Muscle layer of colon (tissue), 2 donors: ENCODE data around the gene SLC7A5.

Experiments
- H3K27ac ChIP-seq: one replicate; pipeline ENCODE4 v1.7.0; 2013; ENCODE audit warnings: low read depth, mild to moderate bottlenecking, low read length, moderate library complexity
- H3K27me3 ChIP-seq, 2 donors: one replicate each; pipeline ENCODE4 v1.7.0; 2013; ENCODE audit warnings: low read length in 2 of 2, mild to moderate bottlenecking in 2 of 2; ENCODE audit not compliant: insufficient read depth in 2 of 2, control insufficient read depth in 1 of 2
- H3K36me3 ChIP-seq: one replicate; pipeline ENCODE4 v1.7.0; 2013; ENCODE audit warnings: mild to moderate bottlenecking, low read length; ENCODE audit not compliant: insufficient read depth
- H3K4me1 ChIP-seq: one replicate; pipeline ENCODE4 v1.7.0; 2013; ENCODE audit warnings: mild to moderate bottlenecking, low read length; ENCODE audit not compliant: insufficient read depth
- H3K4me3 ChIP-seq, 2 donors: one replicate each; pipeline ENCODE4 v1.7.0; 2013; ENCODE audit warnings: low read length in 2 of 2, low read depth in 1 of 2, mild to moderate bottlenecking in 1 of 2, moderate library complexity in 1 of 2
- H3K9ac ChIP-seq: one replicate; pipeline ENCODE4 v1.7.0; 2013; ENCODE audit warnings: low read length
- H3K9me3 ChIP-seq: one replicate; pipeline ENCODE4 v1.7.0; 2013; ENCODE audit warnings: mild to moderate bottlenecking, low read length
- donor health status: abdominal sarcoma.
- donor health status: Adenocarcinoma of cecum.

The SLC7A5 gene

GRCh38 chr16:87855852-87856715 is 13.2 kb downstream of the SLC7A5 start:
- Histone ChIP-seq H3K9me3 (no peaks in the 10 kb centered on the region), H3K27me3 (no peaks in the 10 kb centered on the region), H3K36me3 (peaks cover 7% of the 10 kb centered on the region), H3K9ac (peak overlapping the region; percentile 49), H3K4me3 (no peak overlapping the region), H3K4me1 (peaks cover 74% of the 10 kb centered on the region), H3K27ac (peak overlapping the region; percentile 84)

DNA sequence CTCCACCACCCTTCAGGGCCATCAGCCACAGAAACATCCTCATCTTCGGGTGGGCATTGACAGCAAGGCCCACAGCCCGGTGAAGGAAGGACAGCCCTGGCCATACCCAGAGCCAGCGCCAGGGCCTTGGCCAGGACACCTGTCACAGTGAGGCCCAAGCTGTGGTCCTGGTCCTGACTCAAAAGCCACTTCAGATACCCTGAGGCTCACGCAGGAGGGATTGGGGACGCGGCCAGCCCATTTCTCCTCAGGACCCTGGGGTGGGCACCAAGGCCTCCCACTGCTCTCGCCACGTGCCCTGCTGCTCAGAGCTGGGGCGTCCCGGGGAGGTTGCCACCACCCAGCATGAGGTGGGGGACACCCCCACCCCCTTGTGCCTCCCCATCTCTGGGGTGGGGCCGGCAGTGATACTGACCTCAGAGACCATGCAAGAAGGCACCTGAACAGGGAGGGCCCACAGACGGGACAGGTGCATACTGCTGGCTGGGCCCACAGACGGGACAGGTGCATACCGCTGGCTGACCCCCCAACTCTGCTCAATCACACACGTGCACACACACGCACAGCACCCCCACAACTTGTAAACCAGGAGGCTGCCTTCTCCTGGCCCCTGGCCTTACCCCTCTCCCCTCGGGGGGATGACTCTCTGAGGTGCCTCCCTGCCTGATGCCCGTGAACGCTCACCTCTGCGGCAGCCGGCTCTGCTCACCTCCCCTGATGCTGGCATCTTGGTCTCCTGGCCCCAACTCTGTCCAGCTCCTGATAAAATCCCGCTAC is 14.2 kb downstream of the SLC7A5 start:
- no peak overlapping the region for H3K4me3 ChIP-seq
- H3K27me3 ChIP-seq: no peaks in the 10 kb centered on the region
- H3K4me1 ChIP-seq: peaks cover 71% of the 10 kb centered on the region
- peaks cover 16% of the 10 kb centered on the region for H3K36me3 ChIP-seq
- H3K9ac ChIP-seq: peak overlapping the region; percentile 49
- no peaks in the 10 kb centered on the region for H3K9me3 ChIP-seq
- peak overlapping the region; percentile 84 for H3K27ac ChIP-seq

GRCh38 chr16:87854053-87854906 is 15.0 kb downstream of the SLC7A5 start:
- Histone ChIP-seq H3K4me3 (no peak overlapping the region), H3K27ac (peak overlapping the region; percentile 84), H3K9me3 (no peaks in the 10 kb centered on the region), H3K27me3 (no peaks in the 10 kb centered on the region), H3K4me1 (peaks cover 74% of the 10 kb centered on the region), H3K36me3 (peaks cover 16% of the 10 kb centered on the region), H3K9ac (peak overlapping the region; percentile 18)

GRCh38 chr16:87853411-87854052 is 15.8 kb downstream of the SLC7A5 start:
- Histone ChIP-seq H3K4me3 (peak overlapping the region in 1 of 2 donors; percentile 24), H3K27ac (peak overlapping the region; percentile 69), H3K9me3 (no peaks in the 10 kb centered on the region), H3K36me3 (peaks cover 16% of the 10 kb centered on the region), H3K27me3 (no peaks in the 10 kb centered on the region), H3K9ac (peak overlapping the region; percentile 62), H3K4me1 (peaks cover 66% of the 10 kb centered on the region)

- Histone ChIP-seq H3K4me3 (no peak overlapping the region), H3K9me3 (no peaks in the 10 kb centered on the region), H3K27me3 (no peaks in the 10 kb centered on the region), H3K36me3 (peaks cover 16% of the 10 kb centered on the region), H3K4me1 (peaks cover 53% of the 10 kb centered on the region), H3K9ac (no peak overlapping the region), H3K27ac (peak overlapping the region; percentile 21)
These were observed 17.7 kb downstream of the SLC7A5 start for GRCh38 chr16:87851601-87852000.

DNA sequence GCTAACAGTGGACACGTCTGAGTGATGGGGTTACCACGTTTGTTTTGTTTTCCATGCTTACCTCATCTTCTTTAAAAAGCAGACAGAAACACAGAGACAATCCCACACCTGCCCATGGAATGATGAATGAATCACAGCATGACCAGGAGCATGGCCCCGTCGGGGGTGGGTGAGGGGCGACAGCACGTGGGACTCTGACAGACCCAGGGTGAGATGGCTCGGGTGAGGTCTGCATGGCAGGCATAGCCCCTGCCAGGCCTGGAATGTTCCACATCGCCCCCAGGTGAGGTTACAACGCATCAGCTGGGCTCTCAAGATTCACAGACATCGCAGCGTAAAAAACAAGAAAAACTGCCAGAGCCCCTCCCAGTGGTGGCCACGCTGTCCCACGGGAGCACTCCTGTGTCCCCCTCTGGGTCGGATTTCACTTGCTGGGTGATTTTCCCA is 18.1 kb downstream of the SLC7A5 start:
- Histone ChIP-seq H3K36me3 (peaks cover 16% of the 10 kb centered on the region), H3K9ac (no peak overlapping the region), H3K27ac (peak overlapping the region; percentile 21), H3K27me3 (no peaks in the 10 kb centered on the region), H3K9me3 (no peaks in the 10 kb centered on the region), H3K4me3 (no peak overlapping the region), H3K4me1 (peaks cover 53% of the 10 kb centered on the region)

GRCh38 chr16:87850009-87851006 is 19.0 kb downstream of the SLC7A5 start:
- Histone ChIP-seq H3K27ac (no peak overlapping the region), H3K4me3 (no peak overlapping the region), H3K36me3 (peaks cover 16% of the 10 kb centered on the region), H3K9ac (no peak overlapping the region), H3K9me3 (no peaks in the 10 kb centered on the region), H3K4me1 (peaks cover 48% of the 10 kb centered on the region), H3K27me3 (no peaks in the 10 kb centered on the region)

DNA sequence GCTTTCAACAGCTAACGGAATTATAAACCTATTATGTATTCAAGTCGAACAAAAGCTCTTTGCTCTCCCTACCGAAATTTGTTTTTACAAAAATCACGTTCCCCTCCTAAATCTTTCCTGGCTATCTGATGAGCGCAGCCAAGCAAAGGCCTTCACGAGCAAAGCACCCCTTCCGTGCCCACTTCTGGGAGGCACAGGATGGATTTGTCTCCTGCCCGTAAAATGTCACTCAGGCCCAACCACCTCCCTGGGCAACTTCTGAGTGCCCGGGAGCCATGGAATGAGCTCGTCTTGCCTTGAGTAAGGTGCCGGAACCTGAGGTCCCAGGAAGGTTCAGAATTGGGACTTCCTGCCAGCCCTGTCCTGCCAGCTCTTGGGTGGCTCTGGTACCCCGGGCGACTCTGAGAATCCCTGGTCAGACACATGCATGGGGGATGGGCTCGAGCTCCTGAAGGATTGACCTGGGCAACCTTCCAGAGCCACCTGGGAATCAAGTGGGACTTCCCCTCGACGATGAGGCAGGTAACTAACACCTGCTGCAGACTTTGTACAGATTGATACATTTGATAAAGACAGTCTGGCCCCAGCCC is 19.8 kb downstream of the SLC7A5 start:
- Histone ChIP-seq H3K27ac (no peak overlapping the region), H3K36me3 (peaks cover 16% of the 10 kb centered on the region), H3K4me3 (no peak overlapping the region), H3K9me3 (no peaks in the 10 kb centered on the region), H3K27me3 (no peaks in the 10 kb centered on the region), H3K4me1 (peaks cover 40% of the 10 kb centered on the region), H3K9ac (no peak overlapping the region)

GRCh38 chr16:87848676-87849345 is 20.5 kb downstream of the SLC7A5 start:
- Histone ChIP-seq H3K36me3 (peaks cover 16% of the 10 kb centered on the region), H3K27me3 (no peaks in the 10 kb centered on the region), H3K27ac (no peak overlapping the region), H3K4me1 (peaks cover 35% of the 10 kb centered on the region), H3K9me3 (no peaks in the 10 kb centered on the region), H3K9ac (no peak overlapping the region), H3K4me3 (no peak overlapping the region)
